Fibroblast of lung (primary cell): Measurements from ENCODE around the gene TESMIN. TPM values are rescaled to one million over a fixed set of nuclear protein-coding genes. Genes with fewer than 3 reads are reported as not detected.

Experiments used
- DNase-seq, 2 donors: peaks; one replicate each; pipeline versions ENCODE4 v3.0.0 to v3.0.0-alpha.2; 2010; ENCODE audit warnings: low read depth in 2 of 2
- H2AFZ ChIP-seq: 2 replicates; pipeline ENCODE4 v1.5.1; 2012; ENCODE audit warnings: low read length, control low read depth, inconsistent platforms
- H3K27ac ChIP-seq: 2 replicates; pipeline ENCODE4 v1.5.1; 2011; ENCODE audit warnings: low read length, control low read depth; ENCODE audit not compliant: insufficient read depth
- H3K27me3 ChIP-seq: 2 replicates; pipeline ENCODE4 v1.5.1; 2011; ENCODE audit warnings: mild to moderate bottlenecking, low read length; ENCODE audit not compliant: control insufficient read depth, insufficient read depth
- H3K36me3 ChIP-seq: 2 replicates; pipeline ENCODE4 v1.5.1; 2011; ENCODE audit warnings: low read length; ENCODE audit not compliant: control insufficient read depth, insufficient read depth
- H3K4me1 ChIP-seq: 2 replicates; pipeline ENCODE4 v1.5.1; 2011; ENCODE audit warnings: low read length; ENCODE audit not compliant: control insufficient read depth, insufficient read depth; ENCODE audit errors: extremely low read depth
- H3K4me2 ChIP-seq: 2 replicates; pipeline ENCODE4 v1.5.1; 2011; ENCODE audit warnings: low read length, control low read depth; ENCODE audit not compliant: insufficient read depth; ENCODE audit errors: extremely low read depth
- H3K4me3 ChIP-seq, 4 experiments: fragments of 200-600 bp in 1 of 4; sonication (generic) in 1 of 4; replicated peaks in 1 of 4; 2 replicates each; pipeline ENCODE4 v1.5.1; 2011 to 2016; ENCODE audit warnings: low read length in 4 of 4, low read depth in 3 of 4, mild to moderate bottlenecking in 3 of 4, control low read depth in 2 of 4, inconsistent platforms in 1 of 4, mixed read lengths in 1 of 4; ENCODE audit not compliant: insufficient read depth in 1 of 4; ENCODE audit errors: control extremely low read depth in 1 of 4
- H3K79me2 ChIP-seq: 2 replicates; pipeline ENCODE4 v1.5.1; 2012; ENCODE audit warnings: mild to moderate bottlenecking, low read length, inconsistent platforms; ENCODE audit not compliant: control insufficient read depth, insufficient read depth
- H3K9ac ChIP-seq: 2 replicates; pipeline ENCODE4 v1.5.1; 2011; ENCODE audit warnings: mild to moderate bottlenecking, low read length, control low read depth; ENCODE audit not compliant: insufficient read depth
- H3K9me3 ChIP-seq: 2 replicates; pipeline ENCODE4 v1.5.1; 2012; ENCODE audit warnings: low read depth, low read length; ENCODE audit not compliant: control insufficient read depth, insufficient read depth
- H4K20me1 ChIP-seq: 2 replicates; pipeline ENCODE4 v1.5.1; 2011; ENCODE audit warnings: low read length; ENCODE audit not compliant: control insufficient read depth, insufficient read depth; ENCODE audit errors: extremely low read depth
- CTCF ChIP-seq, 2 donors: IDR thresholded peaks in 1 of 2; conservative IDR thresholded peaks in 1 of 2; 1 replicate in 1 of 2; 2 replicates in 1 of 2; pipeline ENCODE4 v1.5.1; 2011 to 2012; ENCODE audit warnings: low read length in 2 of 2, control low read depth in 1 of 2, inconsistent platforms in 1 of 2, low read depth in 1 of 2, mild to moderate bottlenecking in 1 of 2
- EZH2 ChIP-seq: IDR thresholded peaks from 2 replicates; pipeline ENCODE4 v1.5.1; 2012; ENCODE audit warnings: low read length, control low read depth, mild to moderate bottlenecking; ENCODE audit errors: missing control alignments
- polyA plus RNA-seq, 2 donors: library from polyadenylated mRNA; depleted of rRNA in 1 of 2; stranded (reverse) in 1 of 2; unstranded in 1 of 2; fragments of >200 nt; gene quantifications; 2 replicates each; pipeline ENCODE4 v1.2.1, GENCODE V29; 2011 to 2012; ENCODE audit warnings: missing spikeins in 1 of 2
- total RNA-seq: library from RNA; depleted of rRNA; stranded (reverse); fragments of >200 nt; gene quantifications from 2 replicates; pipeline ENCODE4 v1.2.1, GENCODE V29; 2014

The TESMIN gene
- total and polyA plus RNA-seq, 2 donors (not counting 1 experiment from before 2014, with no cell fraction given), result 0.70 to 2.0 TPM

DNA sequence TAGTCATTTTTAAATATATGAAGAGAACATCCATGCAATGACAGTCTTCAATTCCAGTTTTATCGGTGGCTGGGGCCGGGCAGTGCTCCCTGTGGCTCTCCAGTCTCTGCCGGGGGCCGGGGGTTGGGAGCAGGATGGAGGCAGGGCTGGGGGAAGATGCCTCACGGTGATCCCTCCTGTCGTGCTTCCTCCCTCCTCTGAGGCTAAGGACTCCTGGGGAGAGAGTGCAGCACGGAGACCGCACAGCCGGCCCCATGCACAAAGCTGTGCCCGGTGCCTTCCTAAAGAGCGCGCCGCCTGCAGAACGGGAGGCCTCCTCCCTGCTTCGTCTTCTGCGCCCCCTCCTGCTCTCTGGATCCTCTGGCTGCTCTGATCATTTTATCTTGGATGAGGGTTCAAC is 46.4 kb downstream of the TESMIN start:
- Histone ChIP-seq H3K79me2 (no peaks in the 10 kb centered on the region), H3K4me3 (no peak overlapping the region), H3K4me1 (no peaks in the 10 kb centered on the region), H3K27ac (no peak overlapping the region), H2AFZ (no peak overlapping the region), H3K9me3 (no peaks in the 10 kb centered on the region), H3K36me3 (no peaks in the 10 kb centered on the region), H3K9ac (no peak overlapping the region), H4K20me1 (no peaks in the 10 kb centered on the region), H3K27me3 (peaks cover 6% of the 10 kb centered on the region), H3K4me2 (no peak overlapping the region)
- no peak for TF ChIP-seq CTCF (conservative IDR thresholded peaks at IDR 0.05 in 1 of 2, IDR thresholded peaks at IDR 0.05 in 1 of 2; ENCODE audit: low read depth in 1 of 2, low read length in 2 of 2)
- TF ChIP-seq EZH2, result no peak
- peak; percentile 6 to 7 for DNase-seq

- Histone ChIP-seq H3K79me2 (no peaks in the 10 kb centered on the region), H3K9ac (no peak overlapping the region), H3K27me3 (peaks cover 4% of the 10 kb centered on the region), H4K20me1 (no peaks in the 10 kb centered on the region), H3K9me3 (no peaks in the 10 kb centered on the region), H3K4me2 (no peak overlapping the region), H3K36me3 (no peaks in the 10 kb centered on the region), H3K4me3 (no peak overlapping the region), H3K4me1 (no peaks in the 10 kb centered on the region), H3K27ac (no peak overlapping the region), H2AFZ (no peak overlapping the region)
- DNase-seq, result no peak
- TF ChIP-seq CTCF (conservative IDR thresholded peaks at IDR 0.05 in 1 of 2, IDR thresholded peaks at IDR 0.05 in 1 of 2; ENCODE audit: low read depth in 1 of 2, low read length in 2 of 2) (no peak), EZH2 (no peak)
These were observed 52.3 kb downstream of the TESMIN start for GRCh38 chr11:68698993-68699392.

- TF ChIP-seq EZH2 (no peak), CTCF (conservative IDR thresholded peaks at IDR 0.05 in 1 of 2, IDR thresholded peaks at IDR 0.05 in 1 of 2; ENCODE audit: low read depth in 1 of 2, low read length in 2 of 2) (no peak)
- Histone ChIP-seq H3K4me1 (no peaks in the 10 kb centered on the region), H4K20me1 (no peaks in the 10 kb centered on the region), H3K27me3 (peaks cover 4% of the 10 kb centered on the region), H3K27ac (no peak overlapping the region), H2AFZ (no peak overlapping the region), H3K4me2 (no peak overlapping the region), H3K36me3 (no peaks in the 10 kb centered on the region), H3K4me3 (no peak overlapping the region), H3K9me3 (no peaks in the 10 kb centered on the region), H3K79me2 (no peaks in the 10 kb centered on the region), H3K9ac (no peak overlapping the region)
- no peak for DNase-seq
These were observed 55.8 kb downstream of the TESMIN start for GRCh38 chr11:68695531-68695930.
